Upper lobe of left lung (tissue), 6 donors: ENCODE measurements around the gene YWHAQ. TPM values are rescaled to one million over a fixed set of nuclear protein-coding genes. Genes with fewer than 3 reads are reported as not detected.
A peak's percentile ranks its signal among the peaks of the same experiment; 100 is the strongest.

Source experiments
- ATAC-seq, 2 donors: fragments of 200-7000 bp; cut with Tn5 transposase; one replicate each; pipeline ENCODE4 v1.9.1; 2022; ENCODE audit warnings: mild to moderate bottlenecking in 2 of 2, moderate library complexity in 2 of 2; ENCODE audit not compliant: low FRiP score in 2 of 2
- DNase-seq, 2 donors: peaks; one replicate each; pipeline ENCODE4 v3.0.0-alpha.2; 2019 to 2020
- H3K27ac ChIP-seq, 4 donors: fragments of 200-600 bp; sonication (generic); one replicate each; pipeline ENCODE4 v1.5.1; 2016 to 2019
- H3K27me3 ChIP-seq, 4 donors: fragments of 200-600 bp; sonication (generic); one replicate each; pipeline ENCODE4 v1.5.1; 2017 to 2019
- H3K36me3 ChIP-seq, 4 donors: fragments of 200-600 bp; sonication (generic); one replicate each; pipeline ENCODE4 v1.5.1; 2016 to 2019
- H3K4me1 ChIP-seq, 4 donors: fragments of 200-600 bp; sonication (generic); one replicate each; pipeline ENCODE4 v1.5.1; 2018 to 2019
- H3K4me3 ChIP-seq, 4 donors: fragments of 200-600 bp; sonication (generic); one replicate each; pipeline ENCODE4 v1.5.1; 2017 to 2019; ENCODE audit warnings: mild to moderate bottlenecking in 2 of 4, moderate library complexity in 1 of 4
- H3K9me3 ChIP-seq, 4 donors: fragments of 200-600 bp; sonication (generic); one replicate each; pipeline ENCODE4 v1.5.1; 2018 to 2019
- CTCF ChIP-seq, 6 experiments: fragments of 450-650 bp in 4 of 6; fragments of 200-600 bp in 2 of 6; sonication (generic) in 2 of 6; IDR thresholded peaks; one replicate each; pipeline ENCODE4 v1.5.1; 2016 to 2019; ENCODE audit warnings: antibody characterized with exemption in 6 of 6
- EP300 ChIP-seq, 4 donors: sonication (generic); formaldehyde crosslinking; IDR thresholded peaks; one replicate each; pipeline ENCODE4 v1.5.1; 2017; ENCODE audit warnings: antibody characterized with exemption in 4 of 4, control low read depth in 2 of 4
- POLR2A ChIP-seq, 4 donors: fragments of 450-650 bp; IDR thresholded peaks; one replicate each; pipeline ENCODE4 v1.5.1; 2016 to 2017; ENCODE audit warnings: antibody characterized with exemption in 4 of 4, mild to moderate bottlenecking in 2 of 4
- POLR2AphosphoS5 ChIP-seq, 2 donors: sonication (generic); formaldehyde crosslinking; IDR thresholded peaks; one replicate each; pipeline ENCODE4 v1.5.1; 2017; ENCODE audit warnings: antibody characterized with exemption in 2 of 2
- WGBS, 2 donors: methylation state at CpG; one replicate each; pipeline ENCODE4 v1.1.5; 2017 to 2018; 5-methylcytosine and 5-hydroxymethylcytosine counted together
- total RNA-seq, 6 donors: library from RNA; depleted of rRNA in 4 of 6; stranded (reverse); fragments of >200 nt in 4 of 6; gene quantifications; one replicate each; pipeline versions ENCODE4 v1.1.0 to v1.2.1, GENCODE V29; 2016 to 2021
- donor health status: DM: no; HTN: no; CAD: no; lungs with moderate emphysema.
- donor health status: DM: no; HTN: yes; CAD: no; lungs with severe emphysema.

The YWHAQ gene
- total RNA-seq, 6 donors from 2014 or later, result 67.1 to 223 (median 176) TPM

GRCh38 chr2:9646196-9647030 lies 15.6 kb upstream of the YWHAQ start:
- peak in 1 of 2 donors; percentile 50 for DNase-seq

DNA sequence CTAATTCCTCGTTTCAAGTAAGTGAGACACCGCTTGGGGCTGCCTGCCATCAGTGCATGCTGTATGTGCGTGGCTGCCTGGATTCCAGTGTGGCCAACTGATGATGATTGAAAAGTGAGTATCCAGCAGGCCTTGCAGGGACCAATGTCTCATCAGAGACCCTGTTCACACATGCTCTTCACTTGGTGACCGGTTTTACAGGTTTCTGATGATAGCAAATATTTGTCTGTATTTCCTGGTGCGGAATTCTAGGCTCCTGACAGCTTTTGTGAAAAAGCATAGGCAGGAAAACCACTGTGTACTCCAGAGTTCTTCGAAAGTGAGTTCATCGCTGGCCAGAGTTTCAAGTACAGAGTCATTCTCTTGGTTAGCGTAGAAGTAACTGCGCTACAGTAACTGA lies 13.8 kb upstream of the YWHAQ start:
- Histone ChIP-seq H3K4me1 (no peaks in the 10 kb centered on the region), H3K9me3 (no peaks in the 10 kb centered on the region), H3K27ac (no peak overlapping the region), H3K36me3 (no peaks in the 10 kb centered on the region), H3K4me3 (no peak overlapping the region), H3K27me3 (no peaks in the 10 kb centered on the region)
- TF ChIP-seq POLR2A (IDR thresholded peaks at IDR 0.05) (no peak), CTCF (IDR thresholded peaks at IDR 0.05) (no peak), POLR2AphosphoS5 (IDR thresholded peaks at IDR 0.05) (no peak), EP300 (IDR thresholded peaks at IDR 0.05) (no peak)
- ATAC-seq, result no peak
- WGBS, 2 donors, result 69 to 73% methylated on average over 8 to 9 of the region's 9 CpGs
- DNase-seq, result no peak

More at GRCh38 chr2:9646196-9647030, 15.6 kb upstream of the YWHAQ start:
- Histone ChIP-seq H3K4me1 (no peaks in the 10 kb centered on the region), H3K36me3 (no peaks in the 10 kb centered on the region), H3K27me3 (no peaks in the 10 kb centered on the region), H3K27ac (no peak overlapping the region), H3K9me3 (no peaks in the 10 kb centered on the region), H3K4me3 (no peak overlapping the region)
- ATAC-seq, result no peak
- WGBS, 2 donors, result 71 to 75% methylated on average over 16 to 17 of the region's 17 CpGs
- TF ChIP-seq EP300 (IDR thresholded peaks at IDR 0.05) (no peak), POLR2AphosphoS5 (IDR thresholded peaks at IDR 0.05) (no peak), CTCF (IDR thresholded peaks at IDR 0.05) (no peak), POLR2A (IDR thresholded peaks at IDR 0.05) (no peak)

DNA sequence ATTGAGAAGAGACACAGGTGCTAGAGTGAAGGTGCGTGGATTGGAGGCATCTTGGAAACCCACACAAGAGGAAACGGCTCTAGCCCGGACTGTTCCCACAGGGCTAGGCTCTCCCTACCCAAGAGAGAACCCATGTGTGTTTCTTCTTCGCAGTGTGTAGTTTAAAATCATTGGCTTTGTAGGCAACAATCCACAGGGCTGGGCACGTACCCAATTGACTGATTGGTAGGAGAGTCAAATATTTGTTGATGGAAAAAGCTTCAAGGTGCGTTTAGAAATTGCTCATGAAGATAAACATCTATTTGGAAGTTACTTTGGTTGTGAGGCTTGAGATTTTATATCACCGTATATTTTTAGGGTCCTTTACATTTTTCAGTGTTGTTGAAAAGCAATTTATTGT lies 13.2 kb upstream of the YWHAQ start:
- H3K4me1 ChIP-seq, result peaks cover 4 to 5% (median 4%) of the 10 kb centered on the region in 4 donors
- WGBS, 2 donors, result 87 to 92% methylated on average over 7 of the region's 7 CpGs
- DNase-seq, result no peak
- no peak for TF ChIP-seq POLR2AphosphoS5 (IDR thresholded peaks at IDR 0.05)
- TF ChIP-seq POLR2A (IDR thresholded peaks at IDR 0.05), result no peak
- no peak for TF ChIP-seq CTCF (IDR thresholded peaks at IDR 0.05)
- TF ChIP-seq EP300 (IDR thresholded peaks at IDR 0.05), result no peak
- H3K4me3 ChIP-seq, result no peak overlapping the region
- no peaks in the 10 kb centered on the region for H3K9me3 ChIP-seq
- ATAC-seq, result no peak
- H3K27ac ChIP-seq, result no peak overlapping the region
- H3K27me3 ChIP-seq, result no peaks in the 10 kb centered on the region
- H3K36me3 ChIP-seq, result no peaks in the 10 kb centered on the region

DNA sequence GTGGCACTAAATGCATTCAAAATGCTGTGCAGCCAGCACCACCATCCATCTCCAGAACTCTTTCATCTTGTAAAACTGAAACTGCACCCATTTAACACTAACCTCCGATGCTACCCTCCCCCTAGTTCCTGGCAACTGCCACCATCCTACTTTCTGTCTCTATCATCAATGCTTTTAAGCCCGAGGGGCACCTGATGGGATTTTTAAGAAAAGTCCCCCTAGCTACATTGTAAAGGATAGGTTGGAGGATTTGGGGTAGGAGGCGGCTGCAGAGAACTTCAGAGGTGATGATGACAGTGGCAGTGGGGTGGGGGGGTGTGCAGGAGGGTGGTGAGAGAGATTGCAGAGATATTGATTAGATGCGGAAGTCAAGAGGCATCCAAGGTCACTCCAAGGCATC lies 10.8 kb upstream of the YWHAQ start:
- peaks cover 13 to 18% (median 13%) of the 10 kb centered on the region in 4 donors for H3K4me1 ChIP-seq
- no peak overlapping the region for H3K27ac ChIP-seq
- H3K9me3 ChIP-seq, result no peaks in the 10 kb centered on the region
- H3K36me3 ChIP-seq, result no peaks in the 10 kb centered on the region
- DNase-seq, result no peak
- H3K27me3 ChIP-seq, result no peaks in the 10 kb centered on the region
- TF ChIP-seq POLR2AphosphoS5 (IDR thresholded peaks at IDR 0.05) (no peak), EP300 (IDR thresholded peaks at IDR 0.05) (no peak), CTCF (IDR thresholded peaks at IDR 0.05) (no peak), POLR2A (IDR thresholded peaks at IDR 0.05) (no peak)
- 72 to 75% methylated on average over 4 of the region's 4 CpGs for WGBS, 2 donors
- H3K4me3 ChIP-seq, result no peak overlapping the region
- no peak for ATAC-seq
